ENCODE data around the gene COX7A2.

Gene COX7A2

DNA sequence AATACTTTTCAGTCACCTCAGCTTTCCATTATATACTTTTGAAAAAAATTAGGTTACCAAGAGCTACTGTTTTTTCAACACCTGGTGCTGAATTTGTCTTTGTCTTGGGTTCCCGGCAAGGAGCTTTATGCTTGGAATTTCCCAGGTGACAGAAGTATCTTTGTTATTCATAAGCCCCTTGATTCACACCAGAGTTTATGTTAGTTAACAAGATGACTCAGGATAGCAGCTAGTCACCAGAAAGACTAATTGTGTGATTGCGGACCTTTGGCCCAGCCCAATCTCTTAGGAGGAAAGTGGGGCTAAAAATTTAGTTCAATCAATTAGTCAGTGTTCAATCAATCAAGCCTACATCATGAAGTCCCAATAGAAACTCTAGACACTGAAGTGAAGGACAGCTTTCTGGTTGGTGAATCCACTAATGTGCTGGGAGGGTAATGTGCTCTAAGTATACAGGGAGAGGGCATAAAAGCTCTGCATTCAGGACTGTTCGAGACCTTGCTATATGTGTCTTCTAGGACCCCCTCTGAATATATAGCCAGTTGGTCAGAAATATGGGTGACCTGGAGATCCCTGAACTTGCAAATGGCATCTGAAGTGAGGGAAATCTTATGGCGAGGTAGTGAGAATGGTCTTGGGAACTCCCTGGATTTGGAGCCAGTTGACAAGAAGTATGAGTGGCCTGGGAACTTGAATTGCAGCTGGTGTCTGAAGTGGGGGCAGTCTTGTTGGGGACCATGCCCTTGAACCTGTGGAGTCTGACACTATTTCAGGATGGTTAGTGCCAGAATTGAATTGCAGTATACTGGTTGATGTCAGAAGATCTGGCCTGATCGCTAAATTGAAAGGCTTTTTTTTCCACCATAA, 24.8 kb upstream of the COX7A2 start:
- DNase-seq (ENCODE audit: low spot score), result no peak

DNA sequence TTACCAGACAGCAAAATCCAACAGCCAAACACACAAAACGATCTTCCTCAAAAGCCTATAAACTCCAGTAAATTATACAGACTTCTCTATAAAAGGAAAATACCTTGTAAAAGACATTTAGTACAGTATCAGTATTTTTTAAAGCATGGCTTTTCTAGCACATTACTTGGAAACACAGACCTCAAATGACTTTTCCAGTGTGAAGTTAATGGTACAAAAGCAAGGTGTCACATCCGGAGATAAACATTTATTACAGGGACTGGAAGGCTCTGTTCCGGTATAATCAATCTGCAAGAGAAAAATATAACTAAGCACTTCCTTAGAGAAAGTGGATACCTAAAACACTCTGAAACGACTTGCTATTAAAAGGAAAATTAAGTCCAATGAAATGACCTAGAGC, 23.9 kb upstream of the COX7A2 start:
- no peak for DNase-seq (ENCODE audit: low spot score)

DNA sequence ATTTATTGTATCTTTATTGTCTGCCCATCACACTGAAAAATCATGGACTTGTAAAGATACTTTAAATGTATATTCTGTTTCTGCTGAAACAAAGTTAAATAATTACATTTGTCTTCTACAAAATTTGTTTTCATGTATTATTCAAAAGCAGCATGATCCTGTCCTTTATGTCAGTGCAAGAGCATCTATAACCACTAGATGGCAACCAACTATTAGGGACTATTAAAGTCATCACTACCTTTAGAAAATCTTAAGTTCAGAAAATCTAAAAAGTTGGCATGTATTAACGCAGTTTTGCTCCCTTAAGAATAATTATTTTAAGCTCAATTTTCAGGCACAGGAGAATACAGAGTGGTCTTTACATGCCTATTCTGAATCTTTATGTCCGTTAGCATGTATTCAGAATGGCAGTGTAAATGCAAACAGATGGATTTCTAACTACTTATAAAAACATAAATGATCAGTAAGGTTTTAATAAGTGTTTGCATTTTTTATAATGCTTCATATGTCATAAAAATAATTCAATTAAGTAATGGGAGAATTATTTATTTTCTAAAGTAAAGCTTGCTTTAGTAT, 23.2 kb upstream of the COX7A2 start:
- DNase-seq (ENCODE audit: low spot score), result peak; percentile 73

DNA sequence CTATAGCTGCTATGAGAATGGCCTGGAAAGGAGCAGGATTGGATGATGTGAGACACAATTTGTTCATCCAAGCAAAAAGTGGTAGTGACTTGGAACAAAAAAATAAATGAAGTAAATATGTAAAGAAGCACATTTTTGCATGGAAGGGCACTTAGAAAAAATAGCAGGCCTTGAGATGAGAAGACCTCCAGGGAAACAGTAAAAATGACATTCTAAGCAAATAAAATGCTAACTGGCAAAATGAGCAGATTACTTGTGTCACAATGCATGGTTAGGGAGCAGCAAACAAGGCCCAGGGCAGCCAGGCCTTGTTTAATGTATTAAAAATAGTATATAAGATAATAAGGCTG, 19.8 kb upstream of the COX7A2 start:
- no peak for DNase-seq (ENCODE audit: low spot score)

DNA sequence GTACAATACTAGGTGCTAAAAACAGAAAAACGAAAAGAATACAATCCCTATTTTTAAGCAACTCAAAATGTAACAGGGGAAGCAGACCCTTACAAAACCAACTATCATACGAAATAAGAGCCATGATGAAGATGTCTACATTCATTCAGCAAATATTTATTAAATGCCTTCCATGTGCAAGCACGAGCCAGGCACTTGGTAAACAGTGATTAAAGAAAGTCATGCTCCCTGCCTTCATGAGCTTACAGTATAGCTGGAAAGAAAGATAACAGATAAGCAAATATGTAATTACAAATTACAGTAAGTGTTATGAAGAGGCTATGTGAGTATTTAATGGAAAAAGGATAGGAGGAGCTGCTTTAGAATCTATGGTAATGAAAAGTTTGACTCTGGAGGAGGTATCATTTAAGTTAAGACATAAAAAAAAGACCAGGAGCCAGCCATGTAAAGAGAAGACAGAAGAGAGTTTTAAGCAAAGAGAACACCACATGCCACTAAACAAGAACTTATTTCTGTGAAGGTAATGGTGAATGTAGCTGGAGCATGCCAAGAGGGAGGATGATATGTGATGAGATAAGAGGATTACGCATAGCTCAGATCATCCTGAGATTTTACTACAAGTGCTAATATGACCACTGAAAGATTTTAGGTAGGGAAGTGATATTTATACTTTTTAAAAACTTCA, 19.3 kb upstream of the COX7A2 start:
- DNase-seq (ENCODE audit: low spot score), result no peak

DNA sequence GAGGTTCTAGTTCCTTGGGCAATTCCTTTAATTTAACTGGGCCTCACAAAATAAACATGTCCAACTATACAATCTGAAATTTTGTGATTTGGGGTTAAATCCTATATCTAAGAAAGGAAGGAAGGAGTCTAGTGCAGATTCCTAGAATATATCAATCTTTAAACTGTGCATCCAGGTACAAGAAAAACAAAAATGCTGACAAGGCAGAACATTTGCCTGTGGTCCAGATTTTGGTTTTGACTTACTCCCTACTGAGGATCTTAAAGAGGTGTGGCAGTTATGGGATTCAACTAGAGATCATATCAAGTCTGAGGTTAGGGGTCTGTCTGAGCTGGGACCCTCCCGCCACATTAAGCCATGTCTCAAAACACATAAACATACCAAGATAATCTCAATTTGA, 17.7 kb upstream of the COX7A2 start:
- no peak for DNase-seq (ENCODE audit: low spot score)

DNA sequence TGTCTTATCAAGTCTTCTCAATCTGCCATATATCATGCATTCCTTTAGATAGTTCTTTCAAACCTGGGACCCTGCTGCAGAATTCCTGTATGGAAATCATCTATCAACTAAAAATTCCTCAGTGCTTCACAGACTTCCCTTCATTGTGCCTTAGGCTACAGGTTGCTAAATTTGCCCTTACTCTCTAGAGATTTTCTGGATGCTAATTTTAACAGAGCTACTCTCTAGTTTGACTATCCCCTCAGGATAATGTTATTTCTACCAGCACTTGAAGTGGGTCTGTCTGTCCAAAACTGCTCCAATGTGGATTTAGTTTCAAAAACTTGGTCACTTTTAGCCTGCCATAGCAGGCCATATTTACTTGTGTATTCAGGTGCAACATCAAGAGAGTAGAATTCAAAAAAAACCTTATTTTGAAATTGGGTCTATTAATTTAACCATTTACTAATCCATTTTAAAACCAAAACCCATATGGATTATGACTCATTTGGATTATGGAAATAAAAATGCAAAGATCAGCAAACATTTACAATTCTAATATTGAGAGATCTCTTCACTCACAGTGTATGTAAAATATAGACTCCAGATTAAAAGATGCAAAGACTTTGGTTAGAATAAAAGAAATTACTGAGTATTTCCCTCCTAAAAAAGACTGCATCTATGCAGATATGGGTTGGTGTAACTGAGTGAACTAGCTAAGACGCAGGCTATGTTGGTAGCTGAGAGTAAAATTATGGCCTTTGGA, 13.9 kb upstream of the COX7A2 start:
- no peak for DNase-seq (ENCODE audit: low spot score)

DNA sequence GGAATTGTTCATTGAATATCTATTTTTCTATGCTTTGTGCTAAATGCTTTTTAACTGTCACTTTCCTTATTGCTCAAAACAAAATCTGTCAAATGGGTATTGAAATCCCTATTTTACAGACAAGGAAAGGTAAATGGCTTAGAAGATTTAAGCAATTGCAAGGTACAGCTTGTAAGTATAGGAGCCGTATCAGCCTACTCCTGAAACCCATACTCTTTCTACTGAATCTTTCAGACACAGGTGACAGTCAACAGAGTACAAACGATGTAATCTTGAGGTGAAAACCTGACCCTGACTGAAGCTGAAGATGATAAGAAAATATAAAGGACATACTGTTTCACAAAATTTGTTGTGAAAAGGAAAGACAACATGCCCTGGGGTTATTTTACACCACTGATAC, 7.0 kb upstream of the COX7A2 start:
- no peak for DNase-seq (ENCODE audit: low spot score)

DNA sequence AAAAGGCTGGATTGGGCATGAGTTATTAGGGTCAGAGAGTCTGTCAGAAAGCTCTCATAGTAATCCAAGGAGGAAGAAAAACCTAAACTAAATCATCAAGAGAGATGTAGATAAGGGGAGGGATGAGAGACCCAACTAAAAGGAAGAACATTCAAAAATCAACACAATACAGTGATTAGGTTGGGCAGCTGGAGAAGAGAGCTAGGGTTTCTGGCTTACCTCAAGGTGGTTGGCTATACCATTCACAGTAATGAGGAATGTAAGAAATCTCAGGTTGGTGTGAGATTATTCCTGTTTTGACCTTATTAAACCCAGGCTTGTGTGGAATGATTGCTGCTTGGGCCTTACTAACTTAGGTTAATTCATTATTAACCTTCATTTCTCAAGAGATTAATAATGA, 6.2 kb upstream of the COX7A2 start:
- DNase-seq (ENCODE audit: low spot score), result no peak

DNA sequence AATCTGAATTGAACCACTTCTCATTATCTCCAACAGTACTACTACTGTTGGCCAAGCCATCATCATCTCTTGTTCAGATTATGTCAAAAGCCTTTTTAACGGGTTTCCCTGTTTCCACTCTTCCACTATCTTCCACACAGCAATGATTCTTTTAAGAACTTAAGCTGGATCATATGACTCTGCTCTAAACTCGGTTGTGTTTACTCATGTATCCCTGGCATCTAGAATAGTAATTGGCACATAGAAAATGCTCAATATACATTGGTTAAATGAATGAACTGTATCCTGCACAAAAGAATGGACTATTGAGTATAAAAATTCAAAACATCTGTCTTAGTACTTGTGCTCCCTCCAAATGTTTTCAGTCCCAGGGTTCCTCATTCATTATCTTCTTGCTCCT, 2.8 kb upstream of the COX7A2 start:
- no peak for DNase-seq (ENCODE audit: low spot score)

DNA sequence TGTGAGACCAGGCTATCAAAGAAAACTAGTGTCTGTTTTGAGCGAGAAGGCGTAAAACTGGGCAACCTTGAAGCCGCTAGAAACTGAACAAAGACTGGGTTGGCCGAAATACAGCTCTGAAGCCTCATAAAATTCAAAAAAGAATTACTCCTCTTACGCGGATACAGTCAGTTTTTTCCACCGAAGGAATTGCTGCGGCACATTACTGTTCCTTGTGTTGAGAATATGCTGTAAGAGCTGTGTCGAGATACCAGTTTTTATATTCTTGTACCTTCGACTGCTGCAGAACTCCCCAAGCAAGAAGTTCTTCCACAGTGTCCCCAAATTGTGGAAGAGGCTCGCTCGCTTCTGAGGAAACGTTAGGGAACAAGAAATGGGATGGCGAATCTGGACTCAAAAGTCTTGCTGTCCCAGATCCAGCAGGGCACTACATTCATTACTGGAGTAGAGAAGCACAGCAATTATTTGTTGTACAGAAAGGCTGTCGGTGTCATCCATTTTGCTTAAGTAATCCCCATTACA, 523 bp upstream of the COX7A2 start:
- DNase-seq (ENCODE audit: low spot score), result no peak

DNA sequence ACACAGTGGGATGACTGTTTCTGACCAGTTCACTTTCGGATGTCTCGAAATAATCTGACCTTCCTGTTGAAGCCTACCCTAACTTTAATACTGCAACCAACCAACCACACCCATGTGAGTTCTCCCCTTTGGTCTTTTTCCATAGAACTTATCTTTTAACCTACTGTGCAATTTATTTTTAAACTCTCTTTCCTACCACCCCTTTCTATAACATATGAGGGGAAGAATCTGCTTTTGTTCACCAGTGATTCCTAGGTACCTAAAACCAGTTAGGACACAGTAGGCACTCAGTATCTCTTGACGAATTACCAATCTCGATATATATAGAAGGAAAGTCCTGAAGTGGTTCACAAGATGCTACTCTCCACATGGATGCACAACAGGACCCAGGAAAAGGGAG, 7.0 kb downstream of the COX7A2 start:
- no peak for DNase-seq (ENCODE audit: low spot score)

DNA sequence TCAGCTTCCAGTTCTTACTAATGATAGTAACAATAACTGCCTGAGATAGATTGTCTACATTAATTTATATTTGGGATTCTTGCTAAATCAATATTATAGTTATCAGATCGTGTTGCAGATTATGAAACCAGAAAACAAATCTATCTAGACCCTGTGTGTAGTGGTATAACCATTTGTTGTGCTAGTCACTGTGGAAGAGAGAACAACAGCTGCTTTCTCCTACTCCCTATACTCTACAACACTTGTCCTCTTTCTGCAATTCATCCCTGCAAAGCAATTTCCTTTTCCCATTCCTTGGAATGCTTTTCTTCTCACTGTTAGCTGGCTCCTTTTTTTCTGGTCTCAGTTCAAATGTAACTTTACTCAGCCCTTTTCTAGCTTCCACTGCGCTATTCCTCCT, 8.3 kb downstream of the COX7A2 start:
- DNase-seq (ENCODE audit: low spot score), result no peak

DNA sequence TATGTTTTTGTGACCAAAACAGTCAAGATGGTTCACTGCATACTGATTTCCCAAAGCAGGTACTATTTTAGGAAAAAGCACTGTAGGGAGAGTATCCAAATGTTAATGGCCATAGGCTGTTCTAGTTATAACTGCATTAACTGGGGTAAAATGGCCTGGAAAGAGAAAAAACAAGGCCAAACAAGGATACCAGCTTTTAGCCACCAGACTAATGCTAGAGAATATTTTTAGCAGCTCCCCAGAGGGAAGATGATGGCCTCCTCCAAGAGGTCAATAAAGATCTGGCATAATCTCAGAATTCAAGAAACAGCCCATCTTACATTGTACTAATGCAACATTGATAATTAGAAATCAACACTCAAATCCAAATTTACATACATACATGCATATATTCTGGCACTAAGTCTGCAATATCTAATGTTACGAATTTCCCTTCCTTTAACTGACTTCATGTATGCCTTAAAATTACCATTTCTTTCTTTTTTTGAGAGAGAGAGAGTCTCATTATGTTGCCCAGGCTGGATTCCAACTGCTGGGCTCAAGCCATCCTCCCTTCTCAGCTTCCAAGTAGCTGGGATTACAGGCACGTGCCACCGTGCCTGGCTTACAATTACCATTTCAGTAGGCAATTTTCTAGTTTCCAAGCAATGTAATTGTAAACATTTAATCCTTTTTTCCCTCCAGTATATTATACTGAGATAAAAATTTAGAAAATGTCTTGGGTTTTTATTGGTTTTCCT, 9.3 kb downstream of the COX7A2 start:
- no peak for DNase-seq (ENCODE audit: low spot score)

DNA sequence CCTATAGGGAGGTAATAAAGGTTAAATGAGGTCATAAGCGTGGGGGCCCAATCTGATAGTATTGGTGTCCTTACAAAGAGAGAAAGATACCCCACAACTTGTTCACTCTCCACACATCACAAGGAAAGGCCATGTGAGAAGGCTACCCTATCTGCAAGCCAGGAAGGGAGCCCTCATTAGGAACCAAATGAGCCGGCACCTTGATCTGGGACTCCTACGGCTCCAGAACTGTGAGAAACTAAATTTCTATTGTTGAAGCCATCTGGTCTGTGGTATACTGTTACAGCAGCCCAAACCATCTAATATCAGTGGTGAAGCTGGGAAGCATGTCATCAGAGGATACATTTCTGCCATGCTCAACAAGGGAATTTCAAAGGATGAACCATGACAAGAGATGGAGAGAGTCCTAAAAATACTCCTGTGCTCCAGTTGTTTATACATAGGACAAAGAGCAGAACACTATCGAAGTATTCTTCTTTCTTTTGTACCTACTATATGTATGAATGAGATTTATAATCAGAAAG, 10.4 kb downstream of the COX7A2 start:
- DNase-seq (ENCODE audit: low spot score), result no peak

DNA sequence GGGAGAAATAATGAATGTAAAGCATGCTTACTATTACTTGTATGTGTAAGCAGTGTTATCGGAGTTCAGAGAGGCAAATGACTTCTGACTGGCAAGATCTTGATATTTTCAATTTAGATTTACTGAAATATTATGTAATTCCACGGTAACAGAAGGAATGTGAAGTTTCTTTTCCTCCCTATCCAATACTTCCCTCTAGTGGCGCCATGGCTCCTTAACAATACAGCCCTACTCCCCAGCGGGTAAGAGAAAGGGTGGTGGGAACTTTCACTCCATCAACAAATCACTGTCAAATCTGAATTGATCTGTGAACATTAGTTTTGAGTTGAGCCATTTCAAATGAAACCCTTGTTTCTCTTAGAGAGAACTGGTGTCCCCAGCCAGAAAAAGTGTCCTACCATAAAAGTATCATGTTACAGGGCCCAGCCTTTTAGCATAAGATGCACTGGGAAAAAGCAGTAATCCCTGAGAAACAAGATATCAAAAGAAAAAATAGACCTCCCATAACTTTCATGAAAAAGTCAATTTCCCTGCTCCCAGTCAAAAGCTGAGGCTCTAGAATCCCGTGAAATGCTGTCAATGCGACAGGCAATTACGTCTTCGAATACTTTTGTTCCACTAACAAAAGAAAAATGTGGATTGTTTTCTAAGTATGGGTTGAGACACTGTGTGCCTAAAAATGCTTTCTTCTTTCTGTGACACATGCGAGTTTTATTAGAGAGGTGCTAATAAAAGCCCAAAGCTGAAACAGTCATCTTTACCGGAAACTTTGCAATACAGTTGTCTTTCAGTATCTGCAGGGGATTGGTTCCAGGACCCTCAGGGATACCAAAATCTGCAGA, 12.9 kb downstream of the COX7A2 start:
- no peak for DNase-seq (ENCODE audit: low spot score)

DNA sequence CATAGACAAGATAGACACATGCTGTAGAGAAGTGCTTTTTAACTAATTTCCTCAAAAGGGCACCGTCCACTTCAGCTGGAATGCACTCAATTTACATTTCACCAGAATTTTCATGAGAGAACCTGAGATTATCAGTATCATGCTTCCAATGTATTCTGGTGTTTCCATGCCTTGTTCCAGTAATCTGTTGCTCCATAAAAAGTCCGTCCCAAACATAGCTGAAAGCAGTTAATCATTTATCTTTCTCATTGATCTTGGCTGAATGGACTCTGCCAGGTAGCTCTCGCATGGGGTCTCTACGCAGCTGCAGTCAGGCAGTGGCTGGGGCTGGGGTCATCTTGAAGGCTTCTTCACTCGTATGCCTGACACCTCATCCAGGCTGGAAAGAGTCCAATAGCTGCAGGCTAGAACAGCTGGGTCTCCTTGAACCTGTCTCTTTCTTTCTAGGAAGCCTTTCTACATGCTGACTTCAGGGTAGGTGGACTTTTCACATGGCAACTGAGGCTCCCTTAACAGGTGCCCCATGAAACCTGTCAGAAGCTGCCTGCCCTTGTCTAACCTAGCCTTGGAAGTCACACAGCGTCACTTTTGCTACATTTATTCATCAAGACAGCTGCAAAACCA, 19.2 kb downstream of the COX7A2 start:
- DNase-seq (ENCODE audit: low spot score), result no peak

DNA sequence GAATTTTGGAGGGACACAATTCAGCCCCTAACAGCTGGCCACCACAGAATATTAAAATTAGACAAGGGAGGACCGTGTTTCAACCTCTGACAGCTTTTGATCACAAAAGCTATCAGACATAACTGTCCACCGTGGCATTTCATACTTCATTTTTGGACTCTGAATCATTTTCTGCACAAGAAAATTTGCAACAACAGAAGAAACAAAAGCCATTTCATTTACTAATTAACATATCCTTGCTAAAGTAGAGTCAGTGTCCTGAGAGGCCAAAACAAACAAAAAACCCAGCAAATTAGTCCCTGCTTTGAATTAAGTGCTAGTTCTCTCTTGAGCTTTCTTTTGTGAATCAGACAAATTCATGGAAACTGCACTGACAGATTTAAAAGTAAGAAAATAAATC, 20.2 kb downstream of the COX7A2 start:
- DNase-seq (ENCODE audit: low spot score), result no peak

DNA sequence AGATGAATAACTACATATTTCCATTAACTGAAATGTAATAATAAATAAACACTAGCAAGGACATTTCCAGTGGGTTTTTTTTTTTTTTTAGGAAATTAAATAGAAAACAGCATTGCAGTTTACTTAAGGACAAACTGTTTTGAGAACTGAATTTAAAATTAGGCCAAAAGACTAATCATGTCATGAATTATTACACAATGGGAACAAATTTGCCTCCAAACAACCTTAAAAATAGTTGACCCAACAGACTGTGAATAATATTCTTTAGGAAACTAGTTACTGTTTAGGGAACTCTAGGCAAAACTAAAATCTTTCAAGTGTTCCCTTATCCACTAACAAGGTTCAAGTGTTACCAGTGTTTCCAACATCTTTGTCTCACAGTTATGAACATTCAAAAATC, 21.3 kb downstream of the COX7A2 start:
- DNase-seq (ENCODE audit: low spot score), result no peak

DNA sequence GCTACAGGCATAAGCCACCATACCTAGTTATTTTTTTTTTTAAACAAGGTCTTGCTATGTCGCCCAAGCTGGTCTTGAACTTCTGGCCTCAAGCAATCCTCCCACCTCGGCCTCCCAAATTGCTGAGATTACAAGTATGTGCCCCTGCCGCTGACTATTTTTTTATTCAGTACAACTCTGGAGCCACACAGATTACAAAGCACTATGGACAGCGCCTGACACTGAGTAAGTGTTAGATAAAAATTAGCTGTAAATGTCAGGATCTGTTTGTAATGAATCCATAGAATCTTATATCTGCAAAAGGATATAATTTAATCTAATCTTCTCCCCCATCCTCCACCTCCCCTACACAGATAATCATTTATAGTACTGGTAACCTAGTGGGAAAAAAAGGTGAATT, 22.5 kb downstream of the COX7A2 start:
- DNase-seq (ENCODE audit: low spot score), result no peak
